ENCODE data around the gene GPR153.

GRCh38 chr1:6212193-6212959, 48.5 kb downstream of the GPR153 start:
- TF ChIP-seq EZH2 (IDR thresholded peaks at IDR 0.05): no peak
- TF ChIP-seq POLR2AphosphoS5 (IDR thresholded peaks at IDR 0.05; ENCODE audit: borderline replicate concordance, low read depth, low read length): no peak
